Activated CD4-positive, alpha-beta T cell treated with anti-CD3 and anti-CD28 coated beads, Interleukin-2, amount 10 ng/mL, durations not matched to agents 7 days and 5 days (primary cell): ENCODE measurements around the gene ARHGAP6. TPM values are rescaled to one million over a fixed set of nuclear protein-coding genes. Genes with fewer than 3 reads are reported as not detected.
A peak's percentile ranks its signal among the peaks of the same experiment; 100 is the strongest.

Experiments used
- CTCF ChIA-PET: fragments of 350-600 bp; sonication (Branson Sonifier 250); formaldehyde crosslinking; loops from one replicate; lab custom pipeline; 2021; ENCODE audit warnings: antibody characterized with exemption; lab: Charles Lee
- POLR2A ChIA-PET: fragments of 350-600 bp; sonication (Branson Sonifier 250); formaldehyde crosslinking; loops from one replicate; lab custom pipeline; 2021; ENCODE audit warnings: antibody characterized with exemption; lab: Charles Lee
- DNase-seq: peaks from one replicate; pipeline ENCODE4 v3.0.0-alpha.2; 2020
- H3K27ac Mint-ChIP-seq: one replicate; pipeline ENCODE4 v1.8.0; 2021; ENCODE audit warnings: mild to moderate bottlenecking, moderate library complexity, mixed read lengths
- H3K27me3 Mint-ChIP-seq: one replicate; pipeline ENCODE4 v1.8.0; 2021; ENCODE audit warnings: mixed read lengths
- H3K36me3 Mint-ChIP-seq: one replicate; pipeline ENCODE4 v1.8.0; 2021; ENCODE audit warnings: low read depth, mixed read lengths
- H3K4me1 Mint-ChIP-seq: one replicate; pipeline ENCODE4 v1.8.0; 2021; ENCODE audit warnings: mixed read lengths
- H3K4me3 Mint-ChIP-seq: one replicate; pipeline ENCODE4 v1.8.0; 2021; ENCODE audit warnings: mild to moderate bottlenecking, moderate library complexity, mixed read lengths
- H3K9me3 Mint-ChIP-seq: one replicate; pipeline ENCODE4 v1.8.0; 2021; ENCODE audit warnings: mixed read lengths
- total RNA-seq, 2 experiments: library from RNA; stranded (reverse); gene quantifications; one replicate each; pipeline ENCODE4 v1.2.3, GENCODE V29; 2021

Gene ARHGAP6
- total RNA-seq, 2 experiments from 2014 or later = not detected

DNA sequence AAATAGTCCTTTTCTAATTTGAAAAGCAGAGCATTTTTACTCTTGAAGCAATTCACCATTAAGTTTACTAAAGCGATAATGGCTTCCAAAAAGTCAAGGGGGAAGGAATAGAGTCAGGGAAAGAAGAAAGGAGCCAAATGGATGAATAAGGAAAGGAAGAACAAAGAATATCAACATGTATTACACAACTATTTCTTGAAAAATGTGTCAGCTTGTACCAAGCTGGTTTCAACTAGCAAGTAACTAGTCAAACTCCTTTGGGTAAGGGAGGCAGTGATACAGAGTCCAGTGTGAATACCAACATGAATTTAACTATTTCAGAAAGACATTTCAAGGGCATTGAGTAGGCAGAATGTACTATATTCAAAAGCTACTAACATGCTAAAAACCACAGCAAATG is 112.1 kb downstream of the ARHGAP6 start:
- no peaks in the 10 kb centered on the region for H3K4me1 Mint-ChIP-seq
- no peak for DNase-seq
- H3K4me3 Mint-ChIP-seq = no peak overlapping the region
- H3K27me3 Mint-ChIP-seq = peaks cover 14% of the 10 kb centered on the region
- POLR2A ChIA-PET = no interaction called here
- H3K36me3 Mint-ChIP-seq = no peaks in the 10 kb centered on the region
- CTCF ChIA-PET = no interaction called here
- H3K9me3 Mint-ChIP-seq = no peaks in the 10 kb centered on the region
- no peak overlapping the region for H3K27ac Mint-ChIP-seq

DNA sequence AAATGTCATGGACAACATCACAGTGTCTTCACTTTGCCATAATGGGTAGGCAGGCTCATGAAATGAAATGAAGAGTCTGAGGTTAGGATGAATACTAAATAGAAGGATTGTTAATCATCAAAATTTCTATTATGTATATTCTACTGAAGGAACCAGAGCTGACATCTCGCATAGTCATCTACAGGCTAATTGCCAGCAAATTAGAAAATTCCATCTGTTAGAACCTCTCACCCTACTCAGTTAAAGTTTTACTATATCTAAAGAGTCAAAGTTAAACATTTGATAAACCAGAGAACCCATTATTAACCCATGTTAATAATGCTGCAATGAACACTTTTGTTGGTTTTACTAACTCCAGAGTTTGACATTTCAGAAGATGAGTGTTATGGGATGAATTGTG is 114.6 kb downstream of the ARHGAP6 start:
- Mint-ChIP-seq H3K27ac (no peak overlapping the region), H3K36me3 (no peaks in the 10 kb centered on the region), H3K9me3 (no peaks in the 10 kb centered on the region), H3K4me3 (no peak overlapping the region), H3K4me1 (no peaks in the 10 kb centered on the region), H3K27me3 (peaks cover 14% of the 10 kb centered on the region)
- CTCF ChIA-PET = no interaction called here
- POLR2A ChIA-PET = no interaction called here
- no peak for DNase-seq

DNA sequence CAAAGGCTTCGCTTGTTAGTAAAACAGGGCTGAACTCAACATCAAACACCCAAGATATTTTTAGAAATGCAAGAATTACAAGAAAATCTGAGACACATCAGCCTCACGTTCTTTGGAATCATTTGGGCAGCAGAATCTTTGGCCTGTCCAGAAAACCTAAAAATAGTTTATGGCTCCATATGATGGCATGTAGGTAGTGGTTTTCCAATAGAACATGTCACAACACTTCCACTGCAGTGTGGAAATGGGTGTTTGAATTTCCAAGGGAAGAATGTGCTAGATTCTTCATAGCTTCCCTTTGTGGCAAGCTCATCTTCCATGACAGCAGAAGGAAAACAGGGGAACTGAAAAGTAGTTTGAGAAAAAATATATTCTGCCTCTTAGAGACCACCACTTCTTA is 118.8 kb downstream of the ARHGAP6 start:
- H3K27ac Mint-ChIP-seq = no peak overlapping the region
- no peaks in the 10 kb centered on the region for H3K36me3 Mint-ChIP-seq
- no peaks in the 10 kb centered on the region for H3K9me3 Mint-ChIP-seq
- no peak for DNase-seq
- peaks cover 5% of the 10 kb centered on the region for H3K27me3 Mint-ChIP-seq
- POLR2A ChIA-PET = no interaction called here
- H3K4me3 Mint-ChIP-seq = no peak overlapping the region
- H3K4me1 Mint-ChIP-seq = no peaks in the 10 kb centered on the region
- CTCF ChIA-PET = no interaction called here

DNA sequence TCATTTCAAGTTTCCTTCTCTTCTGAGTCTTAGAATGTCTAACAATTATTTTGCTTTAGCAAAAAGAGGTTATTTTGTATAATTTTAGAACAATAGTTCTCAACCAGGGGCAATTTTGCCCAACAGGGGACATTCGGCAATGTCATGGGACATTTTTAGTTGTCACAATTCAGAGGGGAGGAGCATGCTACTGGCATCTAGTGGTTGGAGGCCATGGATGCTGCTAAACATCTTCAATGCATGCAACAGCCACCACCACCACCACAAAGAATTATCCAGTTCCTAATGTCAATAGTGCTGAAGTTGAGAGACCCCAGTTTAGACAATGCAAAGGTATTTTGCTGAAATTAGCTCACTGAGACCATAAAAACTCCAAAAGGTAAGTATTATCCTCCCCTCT is 122.5 kb downstream of the ARHGAP6 start:
- H3K9me3 Mint-ChIP-seq = no peaks in the 10 kb centered on the region
- POLR2A ChIA-PET = no interaction called here
- no peak overlapping the region for H3K27ac Mint-ChIP-seq
- H3K4me1 Mint-ChIP-seq = no peaks in the 10 kb centered on the region
- CTCF ChIA-PET = no interaction called here
- H3K27me3 Mint-ChIP-seq = peaks cover 2% of the 10 kb centered on the region
- H3K4me3 Mint-ChIP-seq = no peak overlapping the region
- no peak for DNase-seq
- H3K36me3 Mint-ChIP-seq = no peaks in the 10 kb centered on the region

DNA sequence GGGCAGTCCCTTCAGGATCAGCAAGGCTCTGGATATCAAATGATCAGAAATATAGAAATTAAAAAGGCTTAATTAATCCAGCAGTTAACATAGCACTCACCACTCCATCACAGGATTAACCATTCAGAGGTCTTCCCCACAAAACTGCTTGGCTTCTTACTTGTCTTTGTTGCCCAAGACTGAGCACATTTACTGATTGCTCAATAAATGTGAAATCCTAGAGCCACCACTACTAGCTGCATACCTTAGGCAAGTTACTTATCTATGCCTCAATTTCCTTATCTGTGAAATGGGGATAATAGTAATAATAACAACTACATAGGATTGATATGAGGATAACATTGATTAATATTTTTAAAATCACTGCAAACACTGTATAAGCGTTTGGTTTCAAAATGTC is 124.2 kb downstream of the ARHGAP6 start:
- no peak for DNase-seq
- Mint-ChIP-seq H3K27me3 (peaks cover 2% of the 10 kb centered on the region), H3K4me1 (no peaks in the 10 kb centered on the region), H3K9me3 (no peaks in the 10 kb centered on the region), H3K4me3 (no peak overlapping the region), H3K27ac (no peak overlapping the region), H3K36me3 (no peaks in the 10 kb centered on the region)
- ChIA-PET POLR2A (no interaction called here), CTCF (no interaction called here)

DNA sequence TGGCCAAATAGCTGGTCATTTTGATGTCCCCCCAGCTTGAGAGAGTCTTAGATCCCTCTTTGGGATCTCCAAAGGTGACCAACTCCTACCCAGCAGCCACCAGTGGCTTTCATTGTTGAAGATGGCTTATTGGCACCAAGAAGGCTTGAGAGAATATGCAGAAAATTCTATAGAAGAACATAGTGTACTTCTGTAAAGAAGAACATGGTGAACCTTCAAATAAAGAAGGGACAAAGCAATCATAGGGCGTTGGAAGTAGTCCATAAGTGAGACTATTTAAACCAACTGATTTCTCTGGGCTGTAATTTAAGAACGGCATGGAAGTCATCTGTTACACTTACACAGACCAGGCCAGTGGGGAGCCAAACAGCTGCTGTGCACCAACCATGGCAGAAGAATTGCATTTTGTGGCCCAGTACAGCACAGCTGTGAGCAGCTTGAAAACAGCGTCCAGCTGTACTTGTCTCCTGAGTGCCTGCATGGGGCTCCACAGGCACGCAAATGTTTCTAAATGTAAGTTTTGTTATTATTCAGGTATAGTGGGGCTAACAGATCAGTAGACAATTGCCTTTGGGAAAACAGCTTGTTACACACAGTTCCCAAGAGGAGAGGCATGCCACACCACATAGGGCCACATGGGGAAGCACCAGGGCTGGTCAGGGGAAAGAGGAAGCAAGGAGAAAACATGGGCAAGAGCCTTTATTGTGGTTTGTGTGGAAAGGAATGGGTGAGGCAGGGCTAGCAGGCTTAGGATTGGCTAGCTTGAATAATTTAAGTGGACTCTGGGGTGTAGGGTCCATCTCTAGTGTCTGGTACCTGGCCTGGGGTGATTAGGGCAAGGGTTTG is 125.0 kb downstream of the ARHGAP6 start:
- Mint-ChIP-seq H3K4me1 (no peaks in the 10 kb centered on the region), H3K27me3 (peaks cover 2% of the 10 kb centered on the region), H3K27ac (no peak overlapping the region), H3K9me3 (no peaks in the 10 kb centered on the region), H3K36me3 (no peaks in the 10 kb centered on the region), H3K4me3 (no peak overlapping the region)
- ChIA-PET POLR2A (no interaction called here), CTCF (interaction anchor here (0.6 kb wide), 1 partner anchor 143 kb away, joined by 3 read pairs; no protein-coding TSS in a partner anchor)
- DNase-seq = no peak

DNA sequence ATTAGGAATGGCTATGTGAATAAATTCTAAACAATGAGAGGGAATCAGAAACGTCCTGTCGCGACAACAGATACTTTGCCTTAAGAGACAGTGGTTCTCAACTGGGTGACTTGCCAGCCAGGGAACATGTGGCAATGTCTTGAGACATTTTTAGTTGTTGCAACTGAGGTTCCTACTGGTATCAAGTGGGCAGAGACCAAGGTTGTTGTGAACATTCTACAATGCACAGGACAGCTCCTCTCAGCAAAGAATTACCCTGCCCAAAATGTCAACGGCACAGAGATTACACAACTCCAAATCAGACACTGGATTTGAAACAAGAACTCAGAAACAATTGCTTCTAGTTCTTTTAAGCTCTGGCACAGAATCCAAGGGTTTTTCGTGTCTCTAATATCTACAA is 128.6 kb downstream of the ARHGAP6 start:
- POLR2A ChIA-PET = no interaction called here

DNA sequence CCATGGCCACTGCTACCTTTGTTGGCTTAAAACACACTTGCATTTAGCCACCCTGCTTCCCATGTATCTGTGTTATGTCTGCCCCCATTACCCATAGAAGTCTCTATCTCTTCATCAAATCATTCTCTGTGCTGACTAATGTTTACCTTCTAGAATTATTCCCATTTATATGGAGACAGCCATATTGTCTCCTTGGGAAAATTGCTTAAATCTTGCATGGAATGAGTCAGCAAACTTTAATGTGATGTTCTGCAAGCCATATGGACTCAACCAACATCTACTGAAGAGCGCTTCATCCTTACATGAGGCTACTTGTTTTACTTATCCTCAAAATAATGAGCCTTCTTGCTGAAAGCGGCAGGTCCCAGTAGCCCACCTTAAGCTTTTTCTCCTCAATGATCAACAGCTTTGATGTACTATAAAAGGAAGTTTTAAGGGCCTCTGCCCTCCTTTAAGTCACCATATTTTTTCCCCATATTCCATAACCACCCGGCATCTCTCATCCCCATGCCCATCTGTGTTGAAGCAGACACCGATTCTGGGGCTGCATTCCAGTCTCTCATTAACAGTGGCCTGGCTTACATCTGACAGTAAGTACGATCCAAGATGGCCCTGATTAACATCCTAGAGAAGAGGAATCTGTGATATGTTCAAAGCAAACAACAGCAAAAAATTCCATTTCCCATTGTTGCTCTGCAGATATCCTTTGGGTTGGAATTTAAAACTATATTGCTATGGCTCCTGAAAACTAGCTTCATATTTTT is 130.4 kb downstream of the ARHGAP6 start:
- H3K36me3 Mint-ChIP-seq = no peaks in the 10 kb centered on the region
- ChIA-PET POLR2A (no interaction called here), CTCF (interaction anchor here (1.2 kb wide), 1 partner anchor 222 kb away, joined by 3 read pairs; the partner anchor contains the start of gene MSL3)
- H3K4me1 Mint-ChIP-seq = no peaks in the 10 kb centered on the region
- no peaks in the 10 kb centered on the region for H3K27me3 Mint-ChIP-seq
- no peak overlapping the region for H3K27ac Mint-ChIP-seq
- no peaks in the 10 kb centered on the region for H3K9me3 Mint-ChIP-seq
- H3K4me3 Mint-ChIP-seq = no peak overlapping the region
- DNase-seq = no peak

More for the DNA sequence above, 128.6 kb downstream of the ARHGAP6 start:
- CTCF ChIA-PET = no interaction called here
- Mint-ChIP-seq H3K27me3 (no peaks in the 10 kb centered on the region), H3K9me3 (no peaks in the 10 kb centered on the region), H3K4me1 (no peaks in the 10 kb centered on the region), H3K36me3 (no peaks in the 10 kb centered on the region), H3K27ac (no peak overlapping the region), H3K4me3 (no peak overlapping the region)
- DNase-seq = no peak

DNA sequence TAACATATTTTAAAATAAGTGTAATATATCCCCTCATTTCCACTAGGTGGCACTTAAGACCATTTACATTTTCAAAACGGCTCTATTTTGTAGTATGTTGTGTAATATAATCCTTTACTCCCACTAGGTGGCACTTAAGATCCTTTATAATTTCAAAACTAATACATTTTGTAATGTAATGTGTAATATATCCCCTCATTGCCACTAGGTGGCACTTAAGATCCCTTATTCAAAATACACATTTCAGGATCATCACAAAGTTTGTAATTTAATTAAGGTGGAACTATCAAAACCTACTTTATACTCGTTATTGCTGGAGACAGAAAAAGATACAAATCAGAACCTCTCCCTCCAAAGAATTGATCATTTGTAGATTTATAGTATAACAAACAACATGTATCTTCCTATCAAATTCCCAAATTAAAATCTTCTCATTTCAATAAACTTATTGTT is 132.5 kb downstream of the ARHGAP6 start:
- peak; percentile 8 for DNase-seq
- CTCF ChIA-PET = no interaction called here
- POLR2A ChIA-PET = no interaction called here
- no peaks in the 10 kb centered on the region for H3K4me1 Mint-ChIP-seq
- no peaks in the 10 kb centered on the region for H3K9me3 Mint-ChIP-seq
- H3K36me3 Mint-ChIP-seq = no peaks in the 10 kb centered on the region
- H3K27me3 Mint-ChIP-seq = peaks cover 3% of the 10 kb centered on the region
- H3K27ac Mint-ChIP-seq = no peak overlapping the region
- H3K4me3 Mint-ChIP-seq = no peak overlapping the region

DNA sequence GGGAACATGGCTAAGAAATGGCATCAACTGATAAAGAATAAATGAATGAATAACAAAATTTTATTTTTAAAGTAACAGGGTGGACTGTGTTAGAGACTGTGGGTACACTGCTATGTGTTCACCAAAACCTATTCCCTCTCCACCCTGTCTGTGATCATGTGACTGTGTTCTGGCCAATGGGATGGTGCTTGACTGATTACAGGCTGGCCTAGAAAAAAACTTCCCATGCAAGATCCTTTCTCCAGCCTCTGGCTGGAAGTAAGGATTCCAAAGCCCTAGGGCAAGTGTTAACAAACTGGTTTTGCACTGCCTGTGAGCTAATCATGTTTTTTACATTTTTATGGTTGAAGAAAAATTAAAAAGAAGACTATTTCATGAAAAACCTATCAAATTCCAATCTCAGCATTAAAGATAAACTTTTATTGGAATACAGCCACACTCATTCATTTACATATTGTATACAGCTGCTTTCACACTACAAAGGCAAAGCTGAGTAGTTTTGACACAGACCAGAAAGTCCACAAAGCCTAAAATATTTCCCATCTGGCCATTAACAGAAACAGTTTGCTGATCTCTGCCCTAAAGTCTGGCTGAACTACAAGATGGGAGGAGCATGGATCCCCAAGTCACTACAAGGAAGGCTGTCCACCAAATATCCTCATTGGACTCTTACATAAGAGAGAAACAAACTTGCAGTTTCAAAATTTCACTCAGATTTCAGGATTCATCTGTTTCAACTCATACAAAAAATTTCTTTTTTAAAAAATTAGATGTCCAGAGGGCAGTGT is 133.2 kb downstream of the ARHGAP6 start:
- no peaks in the 10 kb centered on the region for H3K9me3 Mint-ChIP-seq
- peaks cover 3% of the 10 kb centered on the region for H3K27me3 Mint-ChIP-seq
- DNase-seq = no peak
- H3K36me3 Mint-ChIP-seq = no peaks in the 10 kb centered on the region
- CTCF ChIA-PET = interaction anchor here (1.1 to 1.3 kb wide), 3 partner anchors 193 to 241 kb away, joined by 4 read pairs; no protein-coding TSS in a partner anchor
- H3K4me3 Mint-ChIP-seq = no peak overlapping the region
- POLR2A ChIA-PET = no interaction called here
- no peak overlapping the region for H3K27ac Mint-ChIP-seq
- no peaks in the 10 kb centered on the region for H3K4me1 Mint-ChIP-seq

DNA sequence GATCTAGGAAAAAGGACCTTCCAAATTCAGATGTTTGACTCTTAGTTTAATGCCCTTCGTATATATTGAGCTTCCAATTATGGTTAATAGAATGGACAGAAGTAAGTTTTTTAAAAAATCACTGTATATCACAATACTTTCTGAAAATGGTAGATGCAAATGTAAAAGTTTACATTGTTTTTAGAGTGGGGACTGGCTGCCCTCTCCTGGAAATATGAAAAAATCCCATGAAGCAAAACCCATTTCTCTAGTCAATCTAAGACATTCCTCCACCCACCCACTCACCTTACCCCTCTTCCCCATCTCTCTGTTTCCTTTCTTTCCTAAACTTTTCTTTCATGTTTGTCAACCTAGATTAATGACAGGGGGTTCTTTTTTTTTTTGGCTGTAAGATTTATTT is 134.5 kb downstream of the ARHGAP6 start:
- Mint-ChIP-seq H3K4me1 (no peaks in the 10 kb centered on the region), H3K4me3 (no peak overlapping the region), H3K9me3 (no peaks in the 10 kb centered on the region), H3K27me3 (peaks cover 3% of the 10 kb centered on the region), H3K36me3 (no peaks in the 10 kb centered on the region), H3K27ac (no peak overlapping the region)
- ChIA-PET POLR2A (no interaction called here), CTCF (interaction anchor here (1.0 to 1.3 kb wide), 2 partner anchors 194 to 241 kb away, joined by 3 to 4 read pairs; no protein-coding TSS in a partner anchor)
- DNase-seq = no peak

DNA sequence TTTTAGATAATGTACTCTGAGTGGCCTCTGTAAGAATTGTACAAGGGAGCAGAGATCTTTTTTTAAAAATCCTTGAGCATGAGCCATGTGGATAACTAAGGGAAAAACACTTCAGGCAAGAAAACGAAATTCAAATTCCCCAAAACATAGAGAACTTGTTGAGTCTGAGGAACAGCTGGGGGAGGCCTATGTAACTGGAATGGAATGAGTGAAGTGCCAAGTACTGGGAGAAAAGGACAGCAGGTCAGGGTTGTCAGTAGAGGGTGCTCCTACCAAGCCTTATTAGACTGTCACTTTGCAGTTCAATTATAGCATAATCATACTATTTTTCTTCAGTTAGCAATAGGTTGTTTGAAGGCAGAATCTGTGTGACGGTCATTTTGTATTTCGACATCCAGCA is 135.1 kb downstream of the ARHGAP6 start:
- Mint-ChIP-seq H3K36me3 (no peaks in the 10 kb centered on the region), H3K4me3 (no peak overlapping the region), H3K27me3 (peaks cover 3% of the 10 kb centered on the region), H3K9me3 (no peaks in the 10 kb centered on the region), H3K4me1 (no peaks in the 10 kb centered on the region), H3K27ac (no peak overlapping the region)
- ChIA-PET POLR2A (no interaction called here), CTCF (no interaction called here)
- DNase-seq = no peak
